ENCODE measurements around the gene TMEM145. TPM values are rescaled to one million over a fixed set of nuclear protein-coding genes. Genes with fewer than 3 reads are reported as not detected.

Gene TMEM145
- total RNA-seq, 1 donor from 2014 or later: 24.7 TPM

GRCh38 chr19:42287017-42287826, 25.9 kb upstream of the TMEM145 start:
- Mint-ChIP-seq H3K36me3 (ENCODE audit: unreplicated experiment) (peaks cover 4% of the 10 kb centered on the region), H3K27ac (ENCODE audit: unreplicated experiment) (no peak overlapping the region), H3K9me3 (ENCODE audit: unreplicated experiment) (peaks cover 13% of the 10 kb centered on the region), H3K4me1 (ENCODE audit: low read depth, unreplicated experiment) (peaks cover 13% of the 10 kb centered on the region), H3K4me3 (ENCODE audit: unreplicated experiment) (no peak overlapping the region), H3K27me3 (ENCODE audit: unreplicated experiment) (peaks cover 14% of the 10 kb centered on the region)
- no peak for DNase-seq
- no peak for TF ChIP-seq CTCF (IDR thresholded peaks at IDR 0.05; ENCODE audit: partially characterized antibody, unreplicated experiment)

- Mint-ChIP-seq H3K27me3 (ENCODE audit: unreplicated experiment) (peaks cover 11% of the 10 kb centered on the region), H3K4me1 (ENCODE audit: low read depth, unreplicated experiment) (peaks cover 9% of the 10 kb centered on the region), H3K27ac (ENCODE audit: unreplicated experiment) (no peak overlapping the region), H3K9me3 (ENCODE audit: unreplicated experiment) (peaks cover 10% of the 10 kb centered on the region), H3K36me3 (ENCODE audit: unreplicated experiment) (peaks cover 4% of the 10 kb centered on the region), H3K4me3 (ENCODE audit: unreplicated experiment) (no peak overlapping the region)
- no peak for DNase-seq
- no peak for TF ChIP-seq CTCF (IDR thresholded peaks at IDR 0.05; ENCODE audit: partially characterized antibody, unreplicated experiment)
Observed at GRCh38 chr19:42287827-42288107, 25.3 kb upstream of the TMEM145 start.

GRCh38 chr19:42288387-42288786, 24.7 kb upstream of the TMEM145 start:
- no peak for TF ChIP-seq CTCF (IDR thresholded peaks at IDR 0.05; ENCODE audit: partially characterized antibody, unreplicated experiment)
- Mint-ChIP-seq H3K27ac (ENCODE audit: unreplicated experiment) (no peak overlapping the region), H3K4me3 (ENCODE audit: unreplicated experiment) (no peak overlapping the region), H3K27me3 (ENCODE audit: unreplicated experiment) (peaks cover 11% of the 10 kb centered on the region), H3K36me3 (ENCODE audit: unreplicated experiment) (peaks cover 4% of the 10 kb centered on the region), H3K9me3 (ENCODE audit: unreplicated experiment) (peaks cover 12% of the 10 kb centered on the region), H3K4me1 (ENCODE audit: low read depth, unreplicated experiment) (peaks cover 11% of the 10 kb centered on the region)
- DNase-seq: no peak

- peaks cover 11% of the 10 kb centered on the region for H3K4me1 Mint-ChIP-seq (ENCODE audit: low read depth, unreplicated experiment)
- no peak overlapping the region for H3K27ac Mint-ChIP-seq (ENCODE audit: unreplicated experiment)
- TF ChIP-seq CTCF (IDR thresholded peaks at IDR 0.05; ENCODE audit: partially characterized antibody, unreplicated experiment): peak; percentile 10
- DNase-seq: no peak
- peaks cover 12% of the 10 kb centered on the region for H3K9me3 Mint-ChIP-seq (ENCODE audit: unreplicated experiment)
- peaks cover 4% of the 10 kb centered on the region for H3K36me3 Mint-ChIP-seq (ENCODE audit: unreplicated experiment)
- H3K4me3 Mint-ChIP-seq (ENCODE audit: unreplicated experiment): no peak overlapping the region
- H3K27me3 Mint-ChIP-seq (ENCODE audit: unreplicated experiment): peaks cover 11% of the 10 kb centered on the region
Observed at GRCh38 chr19:42288881-42289555, 24.1 kb upstream of the TMEM145 start.

- Mint-ChIP-seq H3K9me3 (ENCODE audit: unreplicated experiment) (peaks cover 12% of the 10 kb centered on the region), H3K36me3 (ENCODE audit: unreplicated experiment) (peaks cover 4% of the 10 kb centered on the region), H3K27ac (ENCODE audit: unreplicated experiment) (no peak overlapping the region), H3K4me1 (ENCODE audit: low read depth, unreplicated experiment) (peaks cover 11% of the 10 kb centered on the region), H3K27me3 (ENCODE audit: unreplicated experiment) (peaks cover 11% of the 10 kb centered on the region), H3K4me3 (ENCODE audit: unreplicated experiment) (no peak overlapping the region)
- no peak for TF ChIP-seq CTCF (IDR thresholded peaks at IDR 0.05; ENCODE audit: partially characterized antibody, unreplicated experiment)
- DNase-seq: no peak
Observed at GRCh38 chr19:42289556-42290041, 23.5 kb upstream of the TMEM145 start.
